ENCODE data around the gene OLIG3. TPM values are rescaled to one million over a fixed set of nuclear protein-coding genes. Genes with fewer than 3 reads are reported as not detected.

Gene OLIG3
- total RNA-seq, 1 donor from 2014 or later, result 0.14 TPM

DNA sequence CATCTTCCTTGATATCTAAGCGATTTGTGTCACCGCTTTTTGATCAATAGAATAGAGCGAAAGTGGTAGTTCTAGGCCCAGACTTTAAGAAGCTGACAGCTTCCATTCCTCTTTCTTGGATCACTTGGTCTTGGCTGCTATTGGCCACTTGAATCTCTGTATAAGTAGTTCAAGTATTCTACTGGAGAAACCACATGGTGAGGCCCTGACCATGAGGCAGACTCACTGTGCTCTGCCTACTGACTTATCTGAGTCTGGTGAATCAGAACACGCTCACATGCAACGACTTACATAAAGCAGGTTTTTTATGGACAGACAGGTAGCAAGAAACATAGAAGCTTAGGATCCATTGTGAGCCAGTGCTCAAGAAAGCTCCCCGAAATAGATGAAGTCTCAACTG is 27.0 kb downstream of the OLIG3 start:
- H3K9ac ChIP-seq (ENCODE audit: low read length), result no peak overlapping the region
- Mint-ChIP-seq H3K4me1 (ENCODE audit: low read depth, unreplicated experiment) (no peaks in the 10 kb centered on the region), H3K27ac (ENCODE audit: unreplicated experiment) (no peak overlapping the region), H3K9me3 (ENCODE audit: unreplicated experiment) (no peaks in the 10 kb centered on the region), H3K27me3 (ENCODE audit: low read depth, unreplicated experiment) (peaks cover 12% of the 10 kb centered on the region), H3K36me3 (ENCODE audit: low read depth, unreplicated experiment) (peaks cover 2% of the 10 kb centered on the region), H3K4me3 (ENCODE audit: unreplicated experiment) (no peak overlapping the region)
- H4K20me1 ChIP-seq (ENCODE audit: insufficient read depth, low read length), result no peaks in the 10 kb centered on the region
- TF ChIP-seq, protein P1, sequence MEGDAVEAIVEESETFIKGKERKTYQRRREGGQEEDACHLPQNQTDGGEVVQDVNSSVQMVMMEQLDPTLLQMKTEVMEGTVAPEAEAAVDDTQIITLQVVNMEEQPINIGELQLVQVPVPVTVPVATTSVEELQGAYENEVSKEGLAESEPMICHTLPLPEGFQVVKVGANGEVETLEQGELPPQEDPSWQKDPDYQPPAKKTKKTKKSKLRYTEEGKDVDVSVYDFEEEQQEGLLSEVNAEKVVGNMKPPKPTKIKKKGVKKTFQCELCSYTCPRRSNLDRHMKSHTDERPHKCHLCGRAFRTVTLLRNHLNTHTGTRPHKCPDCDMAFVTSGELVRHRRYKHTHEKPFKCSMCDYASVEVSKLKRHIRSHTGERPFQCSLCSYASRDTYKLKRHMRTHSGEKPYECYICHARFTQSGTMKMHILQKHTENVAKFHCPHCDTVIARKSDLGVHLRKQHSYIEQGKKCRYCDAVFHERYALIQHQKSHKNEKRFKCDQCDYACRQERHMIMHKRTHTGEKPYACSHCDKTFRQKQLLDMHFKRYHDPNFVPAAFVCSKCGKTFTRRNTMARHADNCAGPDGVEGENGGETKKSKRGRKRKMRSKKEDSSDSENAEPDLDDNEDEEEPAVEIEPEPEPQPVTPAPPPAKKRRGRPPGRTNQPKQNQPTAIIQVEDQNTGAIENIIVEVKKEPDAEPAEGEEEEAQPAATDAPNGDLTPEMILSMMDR (IDR thresholded peaks at IDR 0.05; ENCODE audit: insufficient read depth, low read depth, low read length), result no peak
- no peak for TF ChIP-seq EZH2 (IDR thresholded peaks at IDR 0.05; ENCODE audit: insufficient read depth, low read length)
- H3K9me3 ChIP-seq (ENCODE audit: insufficient read depth, low read depth, low read length), result no peaks in the 10 kb centered on the region
- H2AFZ ChIP-seq (ENCODE audit: low read depth, low read length), result no peak overlapping the region
- H3K4me1 ChIP-seq (ENCODE audit: insufficient read depth, low read length), result no peaks in the 10 kb centered on the region
- H3K4me2 ChIP-seq (ENCODE audit: low read length), result no peak overlapping the region
- no peaks in the 10 kb centered on the region for H3K79me2 ChIP-seq (ENCODE audit: insufficient read depth, low read length)
- DNase-seq (ENCODE audit: low read depth), result no peak
- no peak overlapping the region for H3K27ac ChIP-seq (ENCODE audit: low read depth, low read length)
- FAIRE-seq, result no peak
- H3K4me3 ChIP-seq (ENCODE audit: insufficient read depth, low read depth, low read length), result no peak overlapping the region
- no peaks in the 10 kb centered on the region for H3K36me3 ChIP-seq (ENCODE audit: insufficient read depth, low read length)
- peaks cover 5% of the 10 kb centered on the region for H3K27me3 ChIP-seq (ENCODE audit: insufficient read depth, low read length)

DNA sequence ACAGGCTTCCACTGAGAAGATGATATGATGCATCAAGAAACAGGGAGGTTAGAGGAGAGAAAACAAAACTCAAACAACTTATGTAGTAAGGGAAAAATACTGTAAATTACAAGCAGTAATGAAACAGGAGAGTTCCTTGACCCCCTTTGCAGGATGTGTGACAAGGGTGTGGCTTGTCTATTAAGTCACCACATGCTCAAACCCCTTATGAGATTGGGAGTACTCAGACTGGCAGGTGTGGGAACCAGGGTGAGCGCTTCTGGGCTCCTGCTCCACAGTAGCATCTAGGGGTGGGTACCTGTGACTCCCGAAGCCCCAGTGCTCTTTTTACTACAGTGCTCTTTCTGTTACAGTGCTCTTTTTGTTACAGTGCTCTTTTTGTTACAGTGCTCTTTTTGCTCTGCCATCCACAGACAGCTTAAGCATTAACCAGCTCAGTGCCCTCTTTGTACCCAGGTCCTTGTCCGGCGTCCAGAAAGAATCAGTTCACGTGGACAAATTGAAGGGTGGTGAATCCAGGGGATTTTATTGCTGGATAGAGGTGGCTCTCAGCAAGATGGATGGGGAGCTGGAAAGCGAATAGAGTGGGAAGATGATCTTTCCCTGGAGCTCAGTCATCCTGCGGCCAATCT is 28.7 kb downstream of the OLIG3 start:
- no peak overlapping the region for H3K4me2 ChIP-seq (ENCODE audit: low read length)
- no peaks in the 10 kb centered on the region for H3K79me2 ChIP-seq (ENCODE audit: insufficient read depth, low read length)
- no peaks in the 10 kb centered on the region for H3K36me3 ChIP-seq (ENCODE audit: insufficient read depth, low read length)
- Mint-ChIP-seq H3K27me3 (ENCODE audit: low read depth, unreplicated experiment) (peaks cover 12% of the 10 kb centered on the region), H3K9me3 (ENCODE audit: unreplicated experiment) (no peaks in the 10 kb centered on the region), H3K4me1 (ENCODE audit: low read depth, unreplicated experiment) (no peaks in the 10 kb centered on the region), H3K4me3 (ENCODE audit: unreplicated experiment) (no peak overlapping the region), H3K27ac (ENCODE audit: unreplicated experiment) (no peak overlapping the region), H3K36me3 (ENCODE audit: low read depth, unreplicated experiment) (no peaks in the 10 kb centered on the region)
- DNase-seq (ENCODE audit: low read depth) (no peak), FAIRE-seq (no peak)
- H3K9me3 ChIP-seq (ENCODE audit: insufficient read depth, low read depth, low read length), result no peaks in the 10 kb centered on the region
- H3K4me3 ChIP-seq (ENCODE audit: insufficient read depth, low read depth, low read length), result no peak overlapping the region
- no peak overlapping the region for H2AFZ ChIP-seq (ENCODE audit: low read depth, low read length)
- no peak overlapping the region for H3K27ac ChIP-seq (ENCODE audit: low read depth, low read length)
- no peaks in the 10 kb centered on the region for H3K4me1 ChIP-seq (ENCODE audit: insufficient read depth, low read length)
- H4K20me1 ChIP-seq (ENCODE audit: insufficient read depth, low read length), result no peaks in the 10 kb centered on the region
- H3K27me3 ChIP-seq (ENCODE audit: insufficient read depth, low read length), result no peaks in the 10 kb centered on the region
- TF ChIP-seq, protein P1 (IDR thresholded peaks at IDR 0.05; ENCODE audit: insufficient read depth, low read depth, low read length), result no peak
- TF ChIP-seq EZH2 (IDR thresholded peaks at IDR 0.05; ENCODE audit: insufficient read depth, low read length), result no peak
- H3K9ac ChIP-seq (ENCODE audit: low read length), result no peak overlapping the region

GRCh38 chr6:137452333-137452894 is 41.8 kb downstream of the OLIG3 start:
- Histone ChIP-seq H2AFZ (ENCODE audit: low read depth, low read length) (no peak overlapping the region), H3K27ac (ENCODE audit: low read depth, low read length) (no peak overlapping the region), H3K4me3 (ENCODE audit: insufficient read depth, low read depth, low read length) (no peak overlapping the region), H3K36me3 (ENCODE audit: insufficient read depth, low read length) (no peaks in the 10 kb centered on the region), H3K27me3 (ENCODE audit: insufficient read depth, low read length) (no peaks in the 10 kb centered on the region), H3K4me1 (ENCODE audit: insufficient read depth, low read length) (no peaks in the 10 kb centered on the region), H3K79me2 (ENCODE audit: insufficient read depth, low read length) (no peaks in the 10 kb centered on the region), H4K20me1 (ENCODE audit: insufficient read depth, low read length) (no peaks in the 10 kb centered on the region), H3K9ac (ENCODE audit: low read length) (no peak overlapping the region), H3K9me3 (ENCODE audit: insufficient read depth, low read depth, low read length) (no peaks in the 10 kb centered on the region), H3K4me2 (ENCODE audit: low read length) (no peak overlapping the region)
- H3K4me1 Mint-ChIP-seq (ENCODE audit: low read depth, unreplicated experiment), result no peaks in the 10 kb centered on the region
- no peak overlapping the region for H3K4me3 Mint-ChIP-seq (ENCODE audit: unreplicated experiment)
- H3K27me3 Mint-ChIP-seq (ENCODE audit: low read depth, unreplicated experiment), result no peaks in the 10 kb centered on the region
- no peak for FAIRE-seq
- peak; percentile 20 for DNase-seq (ENCODE audit: low read depth)
- no peaks in the 10 kb centered on the region for H3K9me3 Mint-ChIP-seq (ENCODE audit: unreplicated experiment)
- no peak overlapping the region for H3K27ac Mint-ChIP-seq (ENCODE audit: unreplicated experiment)
- no peaks in the 10 kb centered on the region for H3K36me3 Mint-ChIP-seq (ENCODE audit: low read depth, unreplicated experiment)
- TF ChIP-seq, protein P1 (IDR thresholded peaks at IDR 0.05; ENCODE audit: insufficient read depth, low read depth, low read length), result no peak
- no peak for TF ChIP-seq EZH2 (IDR thresholded peaks at IDR 0.05; ENCODE audit: insufficient read depth, low read length)

All from astrocyte (in vitro differentiated cells and primary cell).